HepG2 (cell line): ENCODE measurements around the gene CBLC. TPM values are rescaled to one million over a fixed set of nuclear protein-coding genes. Genes with fewer than 3 reads are reported as not detected.
A peak's percentile ranks its signal among the peaks of the same experiment; 100 is the strongest.

Source experiments
- ATAC-seq: fragments of 200-7000 bp; cut with Tn5 transposase; 3 replicates; pipeline ENCODE4 v1.9.1; 2020; ENCODE audit warnings: mild to moderate bottlenecking, moderate library complexity
- BruUV-seq: library from RNA; stranded (reverse); fragments of 400-500 nt; replicated peaks from 2 replicates; lab custom pipeline; 2021; lab: Mats Ljungman, UMichigan
- CTCF ChIA-PET: fragments of 300-600 bp; formaldehyde crosslinking; extraction: SDS; loops from one replicate; lab custom pipeline; 2021; ENCODE audit warnings: low total read pairs, inconsistent platforms, low intra/inter-chr PET ratio; lab: Yijun Ruan, JAX
- POLR2A ChIA-PET: fragments of 350-600 bp; sonication (Branson Sonifier 250); formaldehyde crosslinking; loops from one replicate; lab custom pipeline; 2020; ENCODE audit warnings: antibody characterized with exemption, inconsistent platforms; lab: Yijun Ruan, JAX
- DNase-seq: peaks from one replicate; pipeline ENCODE4 v3.0.0-alpha.2; 2015; ENCODE audit warnings: low spot score
- FAIRE-seq: peaks from 3 replicates; lab custom pipeline; 2011; peaks lifted over from hg19 to GRCh38; lab: Jason Lieb, UNC
- H2AFZ ChIP-seq: one replicate; pipeline ENCODE4 v1.6.1; 2011; ENCODE audit warnings: low read length, inconsistent platforms
- H3K27ac ChIP-seq: fragments of 300-600 bp; 3 replicates; pipeline ENCODE4 v1.8.0; 2011; ENCODE audit warnings: mixed run types, mild to moderate bottlenecking, mixed read lengths, low read length, inconsistent platforms; ENCODE audit not compliant: insufficient read depth; ENCODE audit errors: extremely low read length
- H3K27me3 ChIP-seq, 2 experiments: fragments of 200-600 bp in 1 of 2; 2 replicates in 1 of 2; 3 replicates in 1 of 2; pipeline versions ENCODE4 v1.6.0 to v1.8.0; 2011; ENCODE audit warnings: low read length in 2 of 2, mild to moderate bottlenecking in 2 of 2, moderate library complexity in 2 of 2, inconsistent platforms in 1 of 2; ENCODE audit not compliant: insufficient read depth in 2 of 2, control insufficient read depth in 1 of 2
- H3K36me3 ChIP-seq, 2 experiments: fragments of 200-600 bp in 1 of 2; replicated peaks in 1 of 2; 2 replicates in 1 of 2; 3 replicates in 1 of 2; pipeline versions ENCODE4 v1.5.1 to v1.8.0; 2011; ENCODE audit warnings: low read length in 2 of 2, inconsistent platforms in 1 of 2; ENCODE audit not compliant: insufficient read depth in 2 of 2, control insufficient read depth in 1 of 2
- H3K4me1 ChIP-seq: 2 replicates; pipeline ENCODE4 v1.5.1; 2012; ENCODE audit warnings: low read length, inconsistent platforms; ENCODE audit not compliant: insufficient read depth
- H3K4me2 ChIP-seq: 2 replicates; pipeline ENCODE4 v1.6.0; 2011; ENCODE audit warnings: low read depth, low read length, inconsistent platforms
- H3K4me3 ChIP-seq, 3 experiments: fragments of 200-600 bp in 1 of 3; sonication (generic), shearing (Covaris generic) in 1 of 3; replicated peaks in 1 of 3; 2 replicates each; pipeline ENCODE4 v1.5.1; 2011 to 2016; ENCODE audit warnings: low read length in 3 of 3, inconsistent platforms in 2 of 3, low read depth in 2 of 3, mild to moderate bottlenecking in 2 of 3, control low read depth in 1 of 3, mixed read lengths in 1 of 3; ENCODE audit not compliant: insufficient read depth in 1 of 3
- H3K79me2 ChIP-seq: one replicate; pipeline ENCODE4 v1.6.1; 2011; ENCODE audit warnings: low read length, inconsistent platforms; ENCODE audit not compliant: insufficient read depth
- H3K9ac ChIP-seq: 2 replicates; pipeline ENCODE4 v1.6.0; 2011; ENCODE audit warnings: mild to moderate bottlenecking, low read depth, low read length, inconsistent platforms; ENCODE audit not compliant: insufficient read depth
- H3K9me3 ChIP-seq: 2 replicates; pipeline ENCODE4 v1.5.1; 2012; ENCODE audit warnings: mild to moderate bottlenecking, low read length
- H4K20me1 ChIP-seq: 2 replicates; pipeline ENCODE4 v1.6.0; 2011; ENCODE audit warnings: inconsistent platforms, mild to moderate bottlenecking, low read length, moderate library complexity; ENCODE audit not compliant: insufficient read depth
- KLF12 ChIP-seq: sonication (generic); formaldehyde crosslinking; IDR thresholded peaks from 2 replicates; pipeline ENCODE4 v1.4.0; 2020; ENCODE audit warnings: missing genetic modification reagents, borderline replicate concordance
- KLF15 ChIP-seq: sonication (generic); formaldehyde crosslinking; IDR thresholded peaks from 2 replicates; pipeline ENCODE4 v1.8.1; 2023; ENCODE audit warnings: borderline replicate concordance, mild to moderate bottlenecking, inconsistent platforms, missing genetic modification reagents, mixed read lengths
- PHF20 ChIP-seq: sonication (generic); formaldehyde crosslinking; IDR thresholded peaks from 2 replicates; pipeline ENCODE4 v1.5.0; 2020; ENCODE audit warnings: mild to moderate bottlenecking, missing genetic modification reagents
- RCOR2 ChIP-seq: IDR thresholded peaks from 2 replicates; pipeline ENCODE4 v1.6.1; 2016; ENCODE audit warnings: missing biosample characterization, missing genetic modification reagents
- RXRA ChIP-seq: sonication (generic); formaldehyde crosslinking; IDR thresholded peaks from 2 replicates; pipeline ENCODE4 v1.5.1; 2020; ENCODE audit warnings: missing genetic modification reagents
- SMAD3 ChIP-seq: sonication (generic); formaldehyde crosslinking; IDR thresholded peaks from 2 replicates; pipeline ENCODE4 v1.4.0; 2020; ENCODE audit warnings: missing genetic modification reagents
- STAT6 ChIP-seq: sonication (generic); formaldehyde crosslinking; IDR thresholded peaks from 2 replicates; pipeline ENCODE4 v1.4.0; 2020; ENCODE audit warnings: missing genetic modification reagents, mild to moderate bottlenecking, borderline replicate concordance
- TEAD3 ChIP-seq: optimal IDR thresholded peaks from 2 replicates; pipeline ENCODE3; 2016; ENCODE audit warnings: borderline replicate concordance
- TEF ChIP-seq: sonication (generic); formaldehyde crosslinking; IDR thresholded peaks from 2 replicates; pipeline ENCODE4 v1.5.0; 2020; ENCODE audit warnings: missing genetic modification reagents
- ZBTB39 ChIP-seq: sonication (generic); formaldehyde crosslinking; IDR thresholded peaks from 2 replicates; pipeline ENCODE4 v1.5.0; 2020; ENCODE audit warnings: missing genetic modification reagents
- ZFY ChIP-seq: sonication (generic); formaldehyde crosslinking; IDR thresholded peaks from 2 replicates; pipeline ENCODE4 v1.4.0; 2020; ENCODE audit warnings: missing genetic modification reagents
- ZIK1 ChIP-seq: sonication (generic); formaldehyde crosslinking; IDR thresholded peaks from 2 replicates; pipeline ENCODE4 v1.5.0; 2020; ENCODE audit warnings: mild to moderate bottlenecking, low read depth, missing genetic modification reagents, borderline replicate concordance
- ZNF101 ChIP-seq: sonication (generic); formaldehyde crosslinking; IDR thresholded peaks from 2 replicates; pipeline ENCODE4 v1.4.0; 2020; ENCODE audit warnings: mild to moderate bottlenecking, low read depth, missing genetic modification reagents, borderline replicate concordance
- ZNF160 ChIP-seq: sonication (generic); formaldehyde crosslinking; IDR thresholded peaks from 2 replicates; pipeline ENCODE4 v1.8.0; 2022; ENCODE audit warnings: mild to moderate bottlenecking, inconsistent platforms, missing genetic modification reagents
- ZNF296 ChIP-seq: sonication (generic); formaldehyde crosslinking; conservative IDR thresholded peaks from 2 replicates; pipeline ENCODE4 v1.5.0; 2020; ENCODE audit warnings: mild to moderate bottlenecking, missing genetic modification reagents
- ZSCAN22 ChIP-seq: sonication (generic); formaldehyde crosslinking; IDR thresholded peaks from 2 replicates; pipeline ENCODE4 v1.4.0; 2020; ENCODE audit warnings: mild to moderate bottlenecking, missing genetic modification reagents
- WGBS: methylation state at CpG from one replicate; pipeline ENCODE4 v1.1.6; 2017; ENCODE audit warnings: low lambda C conversion rate; 5-methylcytosine and 5-hydroxymethylcytosine counted together
- in situ Hi-C: cut with HindIII; loops from 2 replicates; pipeline ENCODE4 v1.10.0; 2017; ENCODE audit warnings: low pct_unique_long_range_greater_than_20kb; ENCODE audit not compliant: extremely low pct_ligation_motif_present
- intact Hi-C: fragments of 100-400 bp; cut with micrococcal nuclease; formaldehyde crosslinking; loops from one replicate; pipeline ENCODE4 v1.10.0; 2022; ENCODE audit not compliant: unreplicated experiment
- polyA plus RNA-seq, 8 experiments: library from polyadenylated mRNA; depleted of rRNA in 3 of 8; stranded (reverse) in 7 of 8; unstranded in 1 of 8; fragments of >200 nt; fragmentation: Illumina TruSeq in 4 of 8; extraction: Trizol in 4 of 8; gene quantifications; 2 replicates each; pipeline versions ENCODE4 v1.2.1 to v1.2.3, GENCODE V29; 2011 to 2016; ENCODE audit warnings: low read depth in 4 of 8, missing spikeins in 1 of 8, mixed read lengths in 1 of 8; ENCODE audit not compliant: insufficient read depth in 1 of 8
- total RNA-seq, 5 experiments: library from RNA; depleted of rRNA; stranded (reverse); fragments of >200 nt; fragmentation: Illumina TruSeq; extraction: Trizol; gene quantifications; 2 replicates each; pipeline ENCODE4 v1.2.3, GENCODE V29; 2016; ENCODE audit warnings: low read depth in 1 of 5

CBLC gene
- total and polyA plus RNA-seq, 2 of the 13 experiments (the other 11 are each of a cell fraction or from before 2014, with no cell fraction given), result 1.8 to 2.6 TPM

GRCh38 chr19:44807162-44807561 lies 29.5 kb downstream of the CBLC start (continued):
- TF ChIP-seq STAT6 (CRISPR knock-in tag) (no peak), RXRA (CRISPR knock-in tag) (peak; percentile 64; the same call in 1 of the 2 replicates), ZSCAN22 (CRISPR knock-in tag) (peak; percentile 87)

GRCh38 chr19:44807652-44808462 lies 30.2 kb downstream of the CBLC start:
- intact Hi-C loops (loop anchor here (1.0 to 5.0 kb wide), 3 partner anchors 23 to 37 kb away; no protein-coding TSS in a partner anchor), in situ Hi-C loops (no loop called here)
- peak; percentile 76 for ATAC-seq
- Histone ChIP-seq H3K4me2 (peak overlapping the region; percentile 96), H3K27ac (peak overlapping the region; percentile 87), H3K9me3 (no peaks in the 10 kb centered on the region), H3K9ac (peak overlapping the region; percentile 71), H4K20me1 (0 out of 2 replicates have a peak, but pooled peaks cover 6% of the 10 kb centered on the region), H3K4me3 (peak overlapping the region; percentile 65 to 99 (median 94)), H3K36me3 (peaks cover 2 to 6% of the 10 kb centered on the region in 2 experiments; a peak in 2 of 5 replicates), H3K79me2 (peaks cover 21% of the 10 kb centered on the region), H3K27me3 (no peaks in the 10 kb centered on the region; a peak in 1 of 5 replicates), H2AFZ (no peak overlapping the region), H3K4me1 (peaks cover 56% of the 10 kb centered on the region)
- ChIA-PET CTCF (interaction anchor here (1.1 to 2.7 kb wide), 3 partner anchors 23 to 38 kb away, joined by 3 to 28 read pairs (median 4); partner anchors contain the start of gene NECTIN2), POLR2A (interaction anchor here (0.5 to 4.0 kb wide), 18 partner anchors 11 to 116 kb away, joined by 3 to 76 read pairs (median 4); partner anchors contain the start of genes APOE, NECTIN2 and TOMM40)
- WGBS, result 1% methylated on average over 12 of the region's 14 CpGs
- BruUV-seq, result no TSS peak
- peak; percentile 77 for DNase-seq
- peak; percentile 63 for FAIRE-seq
- TF ChIP-seq ZNF160 (peak; percentile 21; the same call in 1 of the 2 replicates), SMAD3 (CRISPR knock-in tag) (no peak), KLF12 (CRISPR knock-in tag) (no peak), KLF15 (no peak), ZBTB39 (CRISPR knock-in tag) (no peak; the same call in none of the 2 replicates), TEAD3 (peak; percentile 96), ZNF296 (CRISPR knock-in tag) (no peak), ZFY (CRISPR knock-in tag) (0 out of 2 replicates have a peak, but pooled peaks have one; percentile 24), RCOR2 (no peak), ZIK1 (no peak), TEF (CRISPR knock-in tag) (no peak), PHF20 (CRISPR knock-in tag) (peak; percentile 30; the same call in 1 of the 2 replicates), ZNF101 (CRISPR knock-in tag) (no peak)
